Fibroblast of skin of right quadriceps (primary cell): ENCODE results near the gene SLC22A1.

Experiments used
- DNase-seq: peaks from one replicate; pipeline ENCODE4 v3.0.0-alpha.2; 2013

SLC22A1 gene

DNA sequence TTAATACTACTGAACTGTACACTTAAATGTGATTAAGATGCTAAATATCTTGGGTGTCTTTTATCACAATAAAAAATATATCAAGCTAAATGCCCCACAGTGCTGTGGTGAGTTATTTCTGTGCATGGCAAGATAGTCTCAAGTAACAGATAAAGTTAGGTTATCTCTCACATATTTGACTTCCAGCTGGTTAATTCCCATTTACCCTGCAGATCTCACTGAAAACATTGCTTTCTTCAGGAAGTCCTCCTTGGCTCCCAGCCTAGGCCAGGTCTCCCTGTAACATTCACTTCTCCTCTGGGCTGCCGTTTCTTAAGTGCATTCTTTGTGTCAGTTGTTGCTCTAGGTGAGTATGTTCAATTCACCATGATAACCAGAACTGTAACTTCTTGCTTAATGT, 59.1 kb downstream of the SLC22A1 start:
- no peak for DNase-seq

DNA sequence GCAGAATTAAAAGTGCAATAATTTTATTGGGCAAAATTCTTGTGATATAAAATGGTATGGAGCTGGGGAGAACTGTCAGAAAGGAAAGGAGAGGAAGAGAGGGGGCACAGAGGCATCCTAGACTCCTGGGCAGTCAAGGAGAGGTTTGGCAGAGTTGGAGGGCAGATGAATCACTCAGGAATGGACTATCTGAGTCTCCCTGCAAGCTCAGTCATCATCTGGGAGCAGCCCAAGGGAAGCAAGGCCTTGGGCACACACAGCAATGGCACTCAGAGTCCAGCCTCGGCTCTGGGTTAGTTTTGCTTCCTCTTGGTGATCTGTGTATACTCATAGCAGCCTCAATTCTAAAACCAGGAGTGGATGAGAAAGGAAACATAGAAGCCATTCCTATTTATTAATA, 67.2 kb downstream of the SLC22A1 start:
- no peak for DNase-seq

DNA sequence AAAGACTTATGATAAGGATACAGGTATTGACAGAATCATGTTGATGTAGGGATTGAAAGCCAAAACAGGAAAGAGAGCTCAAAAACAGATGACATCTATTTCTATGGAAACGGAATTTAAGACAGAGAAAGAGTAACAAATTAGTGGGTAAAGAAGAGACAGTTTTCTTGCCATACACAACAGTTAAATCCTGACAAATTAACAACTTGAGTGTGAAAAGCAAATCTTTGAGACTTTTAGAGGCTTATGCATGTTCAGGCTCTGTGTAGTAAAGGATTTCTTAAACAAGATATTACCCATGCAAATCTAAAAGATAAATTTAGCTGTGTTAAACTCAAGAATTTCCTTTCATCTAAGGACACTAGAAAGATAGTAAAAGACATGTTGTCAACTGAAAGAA, 68.5 kb downstream of the SLC22A1 start:
- DNase-seq: no peak

DNA sequence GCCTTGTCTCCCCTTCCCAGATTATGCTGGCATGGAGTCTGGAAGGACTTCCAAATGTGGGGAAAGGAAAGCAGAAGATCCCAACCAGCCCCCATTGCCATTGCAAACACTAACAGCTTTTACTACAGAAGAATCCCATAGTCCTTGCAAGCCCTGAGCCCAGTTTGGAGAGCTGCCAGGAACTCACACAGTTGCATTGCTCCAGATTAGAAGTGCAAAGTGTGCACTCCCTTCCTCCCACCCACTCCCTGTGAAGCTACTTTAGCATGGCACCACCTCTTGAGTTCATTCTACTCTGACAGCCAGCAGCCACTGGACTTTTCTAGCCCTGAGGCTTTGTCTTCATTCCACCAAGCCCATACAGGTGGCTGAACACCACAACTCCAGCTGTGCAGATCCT, 69.4 kb downstream of the SLC22A1 start:
- no peak for DNase-seq

DNA sequence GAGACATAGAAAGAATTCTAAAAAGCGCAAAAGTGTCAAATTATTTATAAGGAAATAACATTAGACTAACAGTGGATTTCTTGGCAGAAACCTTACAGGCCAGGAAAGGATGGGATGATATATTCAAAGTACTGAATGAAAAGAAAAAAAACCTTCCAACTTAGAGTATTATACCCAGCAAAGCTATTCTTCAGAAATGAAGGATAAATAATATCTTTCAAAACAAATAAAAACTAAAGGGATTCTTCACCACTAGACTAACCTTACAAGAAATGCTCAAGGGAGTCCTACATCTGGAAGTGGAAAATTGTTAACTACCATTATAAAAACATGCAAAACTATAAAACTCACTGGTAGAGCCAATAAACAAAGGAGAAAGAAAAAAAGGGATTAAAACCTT, 71.2 kb downstream of the SLC22A1 start:
- DNase-seq: no peak

DNA sequence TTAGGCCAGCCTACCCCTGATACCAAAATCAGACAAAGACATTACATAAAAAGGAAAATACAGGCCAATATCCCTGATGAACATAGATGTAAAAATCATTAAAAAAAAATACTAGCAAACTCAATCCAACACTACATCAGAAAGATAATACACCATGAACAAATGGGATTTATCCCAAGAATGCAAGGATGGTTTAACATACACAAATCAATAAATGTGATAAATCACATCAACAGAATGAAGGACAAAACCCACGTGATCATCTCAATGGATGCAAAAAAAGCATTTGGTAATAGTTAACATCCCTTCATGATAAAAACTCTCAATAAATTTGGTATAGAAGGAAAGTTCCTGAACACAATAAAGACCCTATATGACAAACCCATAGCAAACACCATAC, 73.2 kb downstream of the SLC22A1 start:
- DNase-seq: no peak

DNA sequence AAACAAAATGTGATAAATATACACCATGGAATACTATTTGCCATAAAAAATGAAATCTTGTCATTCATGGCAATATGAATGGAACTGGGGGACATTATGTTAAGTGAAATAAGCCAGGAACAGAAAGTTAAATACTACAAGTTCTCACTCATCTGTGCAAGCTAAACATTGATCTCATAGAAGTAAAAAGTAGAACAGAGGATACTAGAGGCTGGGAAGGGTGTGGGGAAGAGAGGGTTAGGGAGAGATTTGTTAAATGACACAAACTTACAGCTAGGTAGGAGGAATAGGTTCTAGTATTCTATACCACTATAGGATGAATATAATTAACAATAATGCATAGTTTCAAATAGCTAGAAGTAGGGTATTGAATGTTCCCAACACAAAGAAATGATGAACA, 76.0 kb downstream of the SLC22A1 start:
- no peak for DNase-seq

DNA sequence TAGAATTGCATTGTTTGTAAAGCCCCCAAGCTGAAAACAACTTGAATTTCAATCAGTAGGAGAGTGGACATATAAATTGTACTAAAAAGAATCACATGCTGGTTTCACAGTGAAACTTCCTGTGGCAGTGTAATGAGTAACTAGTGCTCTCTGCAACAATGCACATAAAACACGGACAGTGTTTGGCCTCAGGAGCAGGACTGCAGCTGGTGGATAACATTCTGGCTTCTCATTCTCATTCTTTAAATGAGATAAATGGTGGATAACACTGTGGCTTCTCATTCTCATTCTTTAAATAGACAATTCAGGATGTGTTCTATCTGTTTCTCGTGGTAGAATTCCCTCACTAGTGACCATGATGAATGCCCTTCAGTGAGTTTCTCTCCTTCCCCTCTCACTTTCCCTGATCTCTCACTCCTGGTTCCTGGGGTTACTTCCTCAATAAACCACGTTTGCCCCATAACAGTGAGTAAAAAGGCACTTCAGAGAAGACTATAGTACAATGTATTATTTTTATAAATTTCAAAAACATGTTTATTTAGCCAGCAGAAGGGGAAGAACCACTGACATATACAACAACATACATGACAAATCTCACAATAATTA, 77.1 kb downstream of the SLC22A1 start:
- DNase-seq: no peak

DNA sequence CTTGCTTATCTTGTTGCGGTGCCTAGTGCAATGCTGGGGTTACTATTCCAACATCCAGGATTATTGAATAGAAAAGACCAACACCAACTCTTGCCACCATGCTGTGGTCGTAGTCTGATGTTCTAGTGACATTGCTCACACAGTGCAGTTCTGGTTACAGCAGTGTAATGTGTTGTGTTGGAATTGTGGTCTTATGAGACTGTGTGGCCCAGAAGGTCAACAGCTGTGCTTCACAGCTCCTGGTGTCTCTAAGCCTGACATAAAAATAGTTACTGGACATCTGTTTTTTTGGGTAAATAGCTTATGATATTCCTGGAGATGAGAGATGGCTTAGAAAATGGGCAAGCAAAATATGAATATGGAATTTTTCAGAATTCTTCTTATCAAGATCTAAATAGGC, 79.4 kb downstream of the SLC22A1 start:
- no peak for DNase-seq

DNA sequence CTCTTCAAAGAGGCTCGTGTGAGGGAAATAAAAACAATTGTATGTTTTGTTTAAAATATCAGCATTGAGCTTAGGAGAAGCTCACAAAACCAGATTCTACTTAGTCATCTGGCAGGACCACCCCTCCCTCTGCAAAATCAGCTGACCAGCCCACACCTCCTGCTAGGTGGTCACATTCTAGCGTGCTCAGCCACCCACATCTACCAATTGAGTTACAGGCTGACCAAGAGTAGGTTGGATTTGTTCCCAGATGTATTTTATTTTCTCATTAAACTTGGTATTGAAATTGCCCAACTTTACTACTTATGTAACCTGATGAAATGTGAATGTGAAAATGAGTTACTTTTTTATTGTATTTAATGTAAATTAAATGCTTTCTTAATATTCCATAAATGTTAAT, 80.8 kb downstream of the SLC22A1 start:
- peak; percentile 35 for DNase-seq

DNA sequence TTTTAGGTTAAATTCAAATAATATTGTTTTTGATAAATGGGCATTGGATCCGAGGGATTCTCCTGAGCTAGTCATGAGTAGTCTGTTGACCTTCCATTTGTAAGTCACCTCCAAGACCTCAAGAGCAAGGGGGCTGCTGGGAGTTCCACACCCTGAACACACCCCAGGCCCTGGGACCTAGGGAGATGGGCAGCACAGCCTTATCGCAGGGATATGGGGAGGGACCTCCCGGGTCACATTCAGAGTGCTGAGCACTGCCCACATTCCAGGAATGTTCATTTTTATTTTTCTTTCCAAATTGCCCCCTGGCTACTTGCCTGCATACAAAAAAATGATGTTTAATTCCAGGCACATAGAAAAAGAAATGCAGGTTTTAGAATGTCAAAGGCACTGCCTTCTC, 81.5 kb downstream of the SLC22A1 start:
- no peak for DNase-seq

DNA sequence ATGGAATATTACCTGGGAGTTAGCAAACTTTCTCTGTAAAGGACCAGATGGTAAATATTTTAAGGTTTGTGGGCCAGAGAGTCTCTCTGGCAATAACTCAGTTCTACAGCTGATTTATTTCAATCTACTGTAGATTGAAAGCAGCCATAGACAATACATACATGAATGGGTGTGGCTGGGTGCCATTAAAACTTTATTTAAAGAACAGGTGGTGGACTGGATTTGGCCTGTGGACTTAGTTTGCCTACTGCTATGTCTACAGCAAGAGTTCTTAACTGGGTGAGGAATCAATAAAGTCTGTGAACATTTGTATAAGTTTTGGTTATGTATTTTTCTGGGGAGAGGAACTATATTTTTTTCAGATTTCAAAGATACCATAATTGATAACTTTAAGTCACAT, 81.9 kb downstream of the SLC22A1 start:
- no peak for DNase-seq

DNA sequence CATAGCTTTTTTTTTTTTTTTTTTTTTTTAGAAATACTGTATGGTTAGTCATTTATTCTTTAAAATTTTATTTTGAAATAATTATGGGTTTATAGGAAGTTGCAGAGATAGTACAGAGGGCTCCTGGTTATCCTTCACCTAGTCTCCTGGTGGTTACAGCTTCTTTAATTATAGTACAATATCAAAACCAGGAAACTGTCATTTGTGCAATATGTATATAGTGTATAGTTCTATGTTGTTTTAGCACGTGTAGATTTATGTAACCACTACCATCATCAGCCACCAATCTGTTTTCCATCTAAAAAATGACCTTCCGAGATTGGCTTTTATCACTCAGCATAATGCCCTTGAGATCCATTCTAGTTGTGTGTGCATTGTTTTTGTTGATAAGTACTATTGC, 82.3 kb downstream of the SLC22A1 start:
- DNase-seq: no peak

DNA sequence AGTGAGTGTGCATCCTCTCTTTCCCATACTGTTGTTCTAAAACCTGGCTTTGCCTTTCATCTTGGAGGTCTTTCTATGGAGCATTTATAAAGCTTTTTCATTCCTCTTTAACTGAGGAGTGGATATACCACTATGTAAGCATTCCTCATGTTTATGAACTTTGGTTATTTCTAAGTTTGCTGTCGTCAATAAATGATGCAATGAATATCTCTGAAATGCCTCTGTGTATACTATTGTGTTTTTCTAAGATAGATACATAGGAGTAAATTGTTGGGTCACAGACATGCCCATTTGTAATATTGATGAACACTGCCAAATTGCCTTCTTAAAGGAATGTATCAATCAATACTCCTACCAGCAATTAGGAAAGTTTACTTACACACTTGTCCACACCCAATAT, 83.1 kb downstream of the SLC22A1 start:
- DNase-seq: no peak

DNA sequence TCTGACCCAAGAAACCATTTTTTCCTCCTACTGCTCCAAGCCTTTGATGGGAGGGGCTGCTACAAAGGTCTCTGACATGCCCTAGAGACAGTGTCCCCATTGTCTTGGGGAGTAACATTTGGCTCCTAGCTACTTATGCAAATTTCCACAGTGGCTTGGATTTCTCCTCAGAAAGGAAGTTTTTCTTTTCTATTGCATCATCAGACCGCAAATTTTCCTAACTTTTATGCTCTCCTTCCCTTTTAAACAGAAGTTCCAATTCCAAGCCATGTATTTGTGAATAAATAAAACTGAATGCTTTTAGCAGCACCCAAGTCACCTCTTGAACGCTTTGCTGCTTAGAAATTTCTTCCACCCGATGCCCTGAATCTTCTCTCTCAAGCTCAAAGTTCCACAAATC, 86.0 kb downstream of the SLC22A1 start:
- DNase-seq: no peak
